ENCODE measurements around the gene PLEK2. TPM values are rescaled to one million over a fixed set of nuclear protein-coding genes. Genes with fewer than 3 reads are reported as not detected.

The PLEK2 gene
- 10 to 100 TPM; 15.0 to 41.7 (median 30.8) TPM for total RNA-seq
- long read RNA-seq, donor 1, transcript PLEK2-201 (9 exons, 1,549 nt) = major isoform, 20 of 23 reads
- long read RNA-seq, donor 1, partial matches to known transcripts = 1 of 23 reads
- long read RNA-seq, donor 1, other reads (novel, unspliced or antisense) = 2 of 23 reads
- long read RNA-seq, donor 2, transcript PLEK2-201 (9 exons, 1,549 nt) = major isoform, 41 of 52 reads
- long read RNA-seq, donor 2, partial matches to known transcripts = 6 of 52 reads
- long read RNA-seq, donor 2, other reads (novel, unspliced or antisense) = 5 of 52 reads

DNA sequence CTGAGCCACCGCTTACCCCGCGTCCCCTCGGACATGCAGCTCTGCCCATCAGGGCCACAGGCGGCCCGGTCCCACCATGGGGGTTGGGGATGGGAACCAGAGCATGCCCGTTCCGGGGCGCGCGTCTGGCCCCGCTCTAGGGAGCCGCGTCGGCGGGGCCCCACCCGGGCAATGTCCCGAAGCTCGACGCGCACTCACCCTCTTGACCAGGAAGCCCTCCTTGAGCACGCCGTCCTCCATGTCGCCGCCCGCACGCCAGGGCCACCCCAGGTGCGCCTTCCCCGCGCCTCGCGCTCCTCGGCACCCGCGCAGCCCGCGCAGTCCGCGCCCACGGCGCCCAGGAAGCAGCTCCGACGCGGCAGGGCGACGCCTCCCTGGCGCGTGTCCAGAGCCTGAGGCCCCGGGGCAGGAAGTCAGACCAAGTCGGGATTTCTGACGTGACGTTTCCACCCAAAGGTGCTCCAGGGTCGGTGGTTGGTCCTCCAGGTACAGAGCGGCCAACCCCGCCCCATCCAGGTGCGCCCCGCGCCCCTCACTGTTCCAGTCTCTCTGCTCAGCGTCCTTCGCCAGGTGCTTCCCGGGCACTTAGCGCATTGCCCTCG lies at the start of gene PLEK2:
Gene PLEK2 (minus strand): TSS at position 346 of the 602 bp plus-strand sequence. CDS start 106 bp downstream, at position 240.
- TF ChIP-seq, protein P1, sequence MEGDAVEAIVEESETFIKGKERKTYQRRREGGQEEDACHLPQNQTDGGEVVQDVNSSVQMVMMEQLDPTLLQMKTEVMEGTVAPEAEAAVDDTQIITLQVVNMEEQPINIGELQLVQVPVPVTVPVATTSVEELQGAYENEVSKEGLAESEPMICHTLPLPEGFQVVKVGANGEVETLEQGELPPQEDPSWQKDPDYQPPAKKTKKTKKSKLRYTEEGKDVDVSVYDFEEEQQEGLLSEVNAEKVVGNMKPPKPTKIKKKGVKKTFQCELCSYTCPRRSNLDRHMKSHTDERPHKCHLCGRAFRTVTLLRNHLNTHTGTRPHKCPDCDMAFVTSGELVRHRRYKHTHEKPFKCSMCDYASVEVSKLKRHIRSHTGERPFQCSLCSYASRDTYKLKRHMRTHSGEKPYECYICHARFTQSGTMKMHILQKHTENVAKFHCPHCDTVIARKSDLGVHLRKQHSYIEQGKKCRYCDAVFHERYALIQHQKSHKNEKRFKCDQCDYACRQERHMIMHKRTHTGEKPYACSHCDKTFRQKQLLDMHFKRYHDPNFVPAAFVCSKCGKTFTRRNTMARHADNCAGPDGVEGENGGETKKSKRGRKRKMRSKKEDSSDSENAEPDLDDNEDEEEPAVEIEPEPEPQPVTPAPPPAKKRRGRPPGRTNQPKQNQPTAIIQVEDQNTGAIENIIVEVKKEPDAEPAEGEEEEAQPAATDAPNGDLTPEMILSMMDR (IDR thresholded peaks at IDR 0.05) = no peak
- no peaks in the 10 kb centered on the region for H3K9me3 ChIP-seq

GRCh38 chr14:67461341-67461985 lies 49.5 kb upstream of the PLEK2 start:
- H3K36me3 ChIP-seq (ENCODE audit: low read depth) = no peaks in the 10 kb centered on the region
- ATAC-seq (peak; percentile 47), DNase-seq (no peak)
- TF ChIP-seq, protein P1 (IDR thresholded peaks at IDR 0.05) = no peak
- no peaks in the 10 kb centered on the region for H3K9me3 ChIP-seq
- intact Hi-C loops (cut with DNase I, micrococcal nuclease) = no loop called here
- no peak overlapping the region for H3K4me3 ChIP-seq
- H3K4me1 ChIP-seq (ENCODE audit: low read depth) = no peaks in the 10 kb centered on the region

More for the DNA sequence above, at the start of gene PLEK2:
- Histone ChIP-seq H3K4me1 (ENCODE audit: low read depth) (peaks cover 13% of the 10 kb centered on the region), H3K4me3 (peak within 1 kb of the TSS; percentile 17), H3K36me3 (ENCODE audit: low read depth) (no peaks in the 10 kb centered on the region)
- ATAC-seq = peak; percentile 87
- intact Hi-C loops (cut with DNase I, micrococcal nuclease) = no loop called here
- DNase-seq = peak; percentile 88 to 92 (median 90)

DNA sequence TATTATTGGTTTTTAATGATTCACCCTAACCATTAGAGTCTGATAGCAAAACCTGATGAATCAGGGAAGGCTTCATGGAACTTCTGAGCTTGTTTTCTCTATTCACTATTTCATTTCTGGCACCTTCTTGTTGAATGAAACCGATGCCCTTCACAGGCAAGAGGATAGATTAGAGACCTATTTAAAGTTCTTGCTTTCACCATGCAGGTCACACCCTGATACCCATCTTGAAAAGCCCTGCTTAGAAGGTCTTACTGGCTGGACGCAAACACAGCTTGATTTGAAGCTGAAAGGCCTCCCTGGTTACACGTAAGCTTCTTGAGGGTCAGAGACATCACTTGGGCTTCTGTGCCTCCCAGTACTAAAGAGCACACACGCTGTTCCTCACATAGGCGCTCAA lies 47.4 kb upstream of the PLEK2 start:
- intact Hi-C loops (cut with DNase I, micrococcal nuclease) = no loop called here
- DNase-seq (no peak), ATAC-seq (no peak)
- Histone ChIP-seq H3K4me3 (no peak overlapping the region), H3K9me3 (no peaks in the 10 kb centered on the region), H3K36me3 (ENCODE audit: low read depth) (no peaks in the 10 kb centered on the region), H3K4me1 (ENCODE audit: low read depth) (no peaks in the 10 kb centered on the region)
- TF ChIP-seq, protein P1 (IDR thresholded peaks at IDR 0.05) = no peak

DNA sequence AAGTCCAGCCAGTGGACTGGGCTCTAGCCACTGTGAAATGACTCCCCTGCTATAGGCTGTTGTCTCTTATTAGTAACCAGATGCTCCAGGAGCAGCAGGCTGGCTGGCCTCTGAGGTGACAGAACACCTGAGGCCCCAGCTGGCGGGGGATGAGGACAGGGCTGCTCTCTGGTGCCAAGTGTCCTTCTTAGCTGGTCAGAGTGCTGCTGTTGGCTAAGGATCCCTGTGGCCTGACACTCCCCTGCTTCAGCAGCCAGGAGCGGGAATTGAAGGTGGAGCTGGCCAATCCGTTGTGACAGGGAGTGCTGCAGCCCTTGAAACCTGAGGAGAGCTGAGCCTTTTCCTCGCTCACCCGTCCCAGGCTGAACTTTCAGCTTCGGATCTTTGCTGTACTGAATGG lies 45.8 kb upstream of the PLEK2 start:
- Histone ChIP-seq H3K4me1 (ENCODE audit: low read depth) (no peaks in the 10 kb centered on the region), H3K36me3 (ENCODE audit: low read depth) (no peaks in the 10 kb centered on the region), H3K9me3 (no peaks in the 10 kb centered on the region), H3K4me3 (no peak overlapping the region)
- ATAC-seq = peak; percentile 64
- no peak for DNase-seq
- TF ChIP-seq, protein P1 (IDR thresholded peaks at IDR 0.05) = no peak
- intact Hi-C loops (cut with DNase I, micrococcal nuclease) = no loop called here

DNA sequence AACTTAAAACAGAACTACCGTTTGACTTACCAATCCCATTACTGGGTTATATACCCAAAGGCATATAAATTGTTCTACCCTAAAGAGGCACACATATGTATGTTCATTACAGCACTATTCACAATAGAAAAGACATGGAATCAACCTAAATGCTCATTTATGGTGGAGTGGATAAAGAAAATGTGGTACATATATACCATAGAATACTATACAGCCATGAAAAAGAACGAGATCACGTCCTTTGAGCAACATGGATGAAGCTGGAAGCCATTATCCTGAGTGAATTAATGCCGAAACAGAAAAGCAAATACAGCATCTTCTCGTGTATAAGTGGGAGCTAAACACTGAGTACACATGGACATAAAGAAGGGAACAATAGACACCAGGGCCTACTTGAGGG lies 44.8 kb upstream of the PLEK2 start:
- intact Hi-C loops (cut with DNase I, micrococcal nuclease) = no loop called here
- ATAC-seq (no peak), DNase-seq (no peak)
- Histone ChIP-seq H3K4me3 (no peak overlapping the region), H3K9me3 (no peaks in the 10 kb centered on the region), H3K36me3 (ENCODE audit: low read depth) (no peaks in the 10 kb centered on the region), H3K4me1 (ENCODE audit: low read depth) (no peaks in the 10 kb centered on the region)
- TF ChIP-seq, protein P1 (IDR thresholded peaks at IDR 0.05) = no peak
